Measurements from ENCODE around the gene FBXO2.

DNA sequence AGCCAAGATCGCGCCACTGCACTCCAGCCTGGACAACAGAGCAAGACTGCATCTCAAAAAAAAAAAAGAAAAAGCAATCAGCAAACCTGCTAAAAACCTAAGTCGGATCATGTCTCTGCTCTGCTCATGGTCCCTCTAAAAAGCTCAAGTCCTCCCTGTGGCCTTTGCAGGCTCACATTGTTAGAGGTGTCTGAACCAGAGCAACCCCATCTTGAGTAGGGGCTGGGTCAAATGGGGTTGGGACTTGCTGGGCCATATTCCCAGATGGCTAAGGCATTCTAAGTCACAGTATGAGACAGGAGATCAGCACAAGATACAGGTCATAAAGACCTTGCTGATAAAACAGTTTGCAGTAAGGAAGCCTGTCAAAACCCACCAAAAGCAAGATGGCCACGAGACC lies 34.3 kb upstream of the FBXO2 start:
- TF ChIP-seq, protein P1, sequence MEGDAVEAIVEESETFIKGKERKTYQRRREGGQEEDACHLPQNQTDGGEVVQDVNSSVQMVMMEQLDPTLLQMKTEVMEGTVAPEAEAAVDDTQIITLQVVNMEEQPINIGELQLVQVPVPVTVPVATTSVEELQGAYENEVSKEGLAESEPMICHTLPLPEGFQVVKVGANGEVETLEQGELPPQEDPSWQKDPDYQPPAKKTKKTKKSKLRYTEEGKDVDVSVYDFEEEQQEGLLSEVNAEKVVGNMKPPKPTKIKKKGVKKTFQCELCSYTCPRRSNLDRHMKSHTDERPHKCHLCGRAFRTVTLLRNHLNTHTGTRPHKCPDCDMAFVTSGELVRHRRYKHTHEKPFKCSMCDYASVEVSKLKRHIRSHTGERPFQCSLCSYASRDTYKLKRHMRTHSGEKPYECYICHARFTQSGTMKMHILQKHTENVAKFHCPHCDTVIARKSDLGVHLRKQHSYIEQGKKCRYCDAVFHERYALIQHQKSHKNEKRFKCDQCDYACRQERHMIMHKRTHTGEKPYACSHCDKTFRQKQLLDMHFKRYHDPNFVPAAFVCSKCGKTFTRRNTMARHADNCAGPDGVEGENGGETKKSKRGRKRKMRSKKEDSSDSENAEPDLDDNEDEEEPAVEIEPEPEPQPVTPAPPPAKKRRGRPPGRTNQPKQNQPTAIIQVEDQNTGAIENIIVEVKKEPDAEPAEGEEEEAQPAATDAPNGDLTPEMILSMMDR (IDR thresholded peaks at IDR 0.05): no peak
- TF ChIP-seq POLR2AphosphoS5 (IDR thresholded peaks at IDR 0.05; ENCODE audit: low read depth, low read length): no peak
- TF ChIP-seq TCF7L2 (IDR thresholded peaks at IDR 0.05; ENCODE audit: low read depth, low read length): no peak
- TF ChIP-seq, protein P2, sequence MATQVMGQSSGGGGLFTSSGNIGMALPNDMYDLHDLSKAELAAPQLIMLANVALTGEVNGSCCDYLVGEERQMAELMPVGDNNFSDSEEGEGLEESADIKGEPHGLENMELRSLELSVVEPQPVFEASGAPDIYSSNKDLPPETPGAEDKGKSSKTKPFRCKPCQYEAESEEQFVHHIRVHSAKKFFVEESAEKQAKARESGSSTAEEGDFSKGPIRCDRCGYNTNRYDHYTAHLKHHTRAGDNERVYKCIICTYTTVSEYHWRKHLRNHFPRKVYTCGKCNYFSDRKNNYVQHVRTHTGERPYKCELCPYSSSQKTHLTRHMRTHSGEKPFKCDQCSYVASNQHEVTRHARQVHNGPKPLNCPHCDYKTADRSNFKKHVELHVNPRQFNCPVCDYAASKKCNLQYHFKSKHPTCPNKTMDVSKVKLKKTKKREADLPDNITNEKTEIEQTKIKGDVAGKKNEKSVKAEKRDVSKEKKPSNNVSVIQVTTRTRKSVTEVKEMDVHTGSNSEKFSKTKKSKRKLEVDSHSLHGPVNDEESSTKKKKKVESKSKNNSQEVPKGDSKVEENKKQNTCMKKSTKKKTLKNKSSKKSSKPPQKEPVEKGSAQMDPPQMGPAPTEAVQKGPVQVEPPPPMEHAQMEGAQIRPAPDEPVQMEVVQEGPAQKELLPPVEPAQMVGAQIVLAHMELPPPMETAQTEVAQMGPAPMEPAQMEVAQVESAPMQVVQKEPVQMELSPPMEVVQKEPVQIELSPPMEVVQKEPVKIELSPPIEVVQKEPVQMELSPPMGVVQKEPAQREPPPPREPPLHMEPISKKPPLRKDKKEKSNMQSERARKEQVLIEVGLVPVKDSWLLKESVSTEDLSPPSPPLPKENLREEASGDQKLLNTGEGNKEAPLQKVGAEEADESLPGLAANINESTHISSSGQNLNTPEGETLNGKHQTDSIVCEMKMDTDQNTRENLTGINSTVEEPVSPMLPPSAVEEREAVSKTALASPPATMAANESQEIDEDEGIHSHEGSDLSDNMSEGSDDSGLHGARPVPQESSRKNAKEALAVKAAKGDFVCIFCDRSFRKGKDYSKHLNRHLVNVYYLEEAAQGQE (IDR thresholded peaks at IDR 0.05; ENCODE audit: insufficient read depth in 1 of 2, low read depth in 2 of 2, low read length in 1 of 2): no peak
- no peak for TF ChIP-seq SIN3A (IDR thresholded peaks at IDR 0.05; ENCODE audit: borderline replicate concordance, insufficient read depth, low read depth, low read length)
